ENCODE data around the gene FAR1.

The FAR1 gene

GRCh38 chr11:13765886-13766285 is 97.4 kb downstream of the FAR1 start:
- Histone ChIP-seq H3K27ac (ENCODE audit: low read length, poor library complexity, severe bottlenecking) (no peak overlapping the region), H3K36me3 (ENCODE audit: control insufficient read depth in 1 of 2, insufficient read depth in 2 of 2, low read depth in 1 of 2, low read length in 2 of 2) (no peaks in the 10 kb centered on the region), H3K4ac (ENCODE audit: low read depth in 1 of 2, low read length in 2 of 2) (no peak overlapping the region), H3K4me2 (ENCODE audit: low read length, poor library complexity, severe bottlenecking) (no peak overlapping the region), H2AFZ (ENCODE audit: low read depth, low read length) (no peak overlapping the region), H4K8ac (ENCODE audit: low read length) (no peak overlapping the region), H3K27me3 (ENCODE audit: control insufficient read depth in 1 of 2, insufficient read depth in 1 of 2, low read length in 2 of 2) (peaks cover 18 to 21% of the 10 kb centered on the region in 2 experiments), H4K91ac (ENCODE audit: low read length) (no peak overlapping the region), H3K4me1 (ENCODE audit: control insufficient read depth, insufficient read depth, low read depth, low read length) (peaks cover 3% of the 10 kb centered on the region), H2AK5ac (ENCODE audit: low read length, severe bottlenecking) (no peak overlapping the region), H2BK15ac (ENCODE audit: low read depth, poor library complexity, severe bottlenecking) (no peak overlapping the region), H3K9me3 (ENCODE audit: control insufficient read depth, low read length) (no peaks in the 10 kb centered on the region), H2BK12ac (ENCODE audit: low read length in 2 of 2) (no peak overlapping the region), H3K4me3 (ENCODE audit: insufficient read depth in 1 of 2, low read depth in 1 of 2, low read length in 2 of 2) (no peak overlapping the region), H2BK120ac (ENCODE audit: low read depth, low read length) (no peak overlapping the region), H3K14ac (ENCODE audit: low read length in 2 of 2) (no peak overlapping the region), H3K79me1 (replicated peaks; ENCODE audit: low read length, poor library complexity, severe bottlenecking) (no peaks in the 10 kb centered on the region), H3K23ac (ENCODE audit: low read length in 2 of 2) (no peak overlapping the region), H2BK5ac (ENCODE audit: low read depth, low read length, poor library complexity, severe bottlenecking) (no peak overlapping the region), H3K9ac (ENCODE audit: low read length) (no peak overlapping the region), H3K18ac (ENCODE audit: low read depth in 1 of 2, low read length in 2 of 2) (no peak overlapping the region)
- WGBS = 86% methylated on average over 3 of the region's 3 CpGs
- DNase-seq = no peak

- 89% methylated on average over 1 of the region's 1 CpG for WGBS
- Histone ChIP-seq H2BK120ac (ENCODE audit: low read depth, low read length) (no peak overlapping the region), H3K4me2 (ENCODE audit: low read length, poor library complexity, severe bottlenecking) (no peak overlapping the region), H2AFZ (ENCODE audit: low read depth, low read length) (no peak overlapping the region), H2BK15ac (ENCODE audit: low read depth, poor library complexity, severe bottlenecking) (no peak overlapping the region), H4K8ac (ENCODE audit: low read length) (no peak overlapping the region), H3K27ac (ENCODE audit: low read length, poor library complexity, severe bottlenecking) (no peak overlapping the region), H2AK5ac (ENCODE audit: low read length, severe bottlenecking) (no peak overlapping the region), H3K27me3 (ENCODE audit: control insufficient read depth in 1 of 2, insufficient read depth in 1 of 2, low read length in 2 of 2) (peaks cover 20 to 25% of the 10 kb centered on the region in 2 experiments), H3K14ac (ENCODE audit: low read length in 2 of 2) (no peak overlapping the region), H3K18ac (ENCODE audit: low read depth in 1 of 2, low read length in 2 of 2) (no peak overlapping the region), H4K91ac (ENCODE audit: low read length) (no peak overlapping the region), H2BK5ac (ENCODE audit: low read depth, low read length, poor library complexity, severe bottlenecking) (no peak overlapping the region), H3K23ac (ENCODE audit: low read length in 2 of 2) (no peak overlapping the region), H3K79me1 (replicated peaks; ENCODE audit: low read length, poor library complexity, severe bottlenecking) (no peaks in the 10 kb centered on the region), H3K9ac (ENCODE audit: low read length) (no peak overlapping the region), H3K4me3 (ENCODE audit: insufficient read depth in 1 of 2, low read depth in 1 of 2, low read length in 2 of 2) (no peak overlapping the region), H3K36me3 (ENCODE audit: control insufficient read depth in 1 of 2, insufficient read depth in 2 of 2, low read depth in 1 of 2, low read length in 2 of 2) (no peaks in the 10 kb centered on the region), H3K4ac (ENCODE audit: low read depth in 1 of 2, low read length in 2 of 2) (no peak overlapping the region), H3K9me3 (ENCODE audit: control insufficient read depth, low read length) (no peaks in the 10 kb centered on the region), H2BK12ac (ENCODE audit: low read length in 2 of 2) (no peak overlapping the region), H3K4me1 (ENCODE audit: control insufficient read depth, insufficient read depth, low read depth, low read length) (no peaks in the 10 kb centered on the region)
- DNase-seq = no peak
Observed at GRCh38 chr11:13767471-13767870, 99.0 kb downstream of the FAR1 start.

GRCh38 chr11:13769188-13769587 is 100.7 kb downstream of the FAR1 start:
- Histone ChIP-seq H4K8ac (ENCODE audit: low read length) (no peak overlapping the region), H3K79me1 (replicated peaks; ENCODE audit: low read length, poor library complexity, severe bottlenecking) (no peaks in the 10 kb centered on the region), H3K4me2 (ENCODE audit: low read length, poor library complexity, severe bottlenecking) (no peak overlapping the region), H2AFZ (ENCODE audit: low read depth, low read length) (no peak overlapping the region), H3K4ac (ENCODE audit: low read depth in 1 of 2, low read length in 2 of 2) (no peak overlapping the region), H2BK5ac (ENCODE audit: low read depth, low read length, poor library complexity, severe bottlenecking) (no peak overlapping the region), H3K36me3 (ENCODE audit: control insufficient read depth in 1 of 2, insufficient read depth in 2 of 2, low read depth in 1 of 2, low read length in 2 of 2) (no peaks in the 10 kb centered on the region), H3K23ac (ENCODE audit: low read length in 2 of 2) (no peak overlapping the region), H2BK120ac (ENCODE audit: low read depth, low read length) (no peak overlapping the region), H4K91ac (ENCODE audit: low read length) (no peak overlapping the region), H3K4me1 (ENCODE audit: control insufficient read depth, insufficient read depth, low read depth, low read length) (no peaks in the 10 kb centered on the region), H2BK12ac (ENCODE audit: low read length in 2 of 2) (no peak overlapping the region), H3K18ac (ENCODE audit: low read depth in 1 of 2, low read length in 2 of 2) (no peak overlapping the region), H3K14ac (ENCODE audit: low read length in 2 of 2) (no peak overlapping the region), H2AK5ac (ENCODE audit: low read length, severe bottlenecking) (no peak overlapping the region), H2BK15ac (ENCODE audit: low read depth, poor library complexity, severe bottlenecking) (no peak overlapping the region), H3K27me3 (ENCODE audit: control insufficient read depth in 1 of 2, insufficient read depth in 1 of 2, low read length in 2 of 2) (peaks cover 23 to 27% of the 10 kb centered on the region in 2 experiments), H3K9me3 (ENCODE audit: control insufficient read depth, low read length) (no peaks in the 10 kb centered on the region), H3K27ac (ENCODE audit: low read length, poor library complexity, severe bottlenecking) (no peak overlapping the region), H3K9ac (ENCODE audit: low read length) (no peak overlapping the region), H3K4me3 (ENCODE audit: insufficient read depth in 1 of 2, low read depth in 1 of 2, low read length in 2 of 2) (no peak overlapping the region)
- DNase-seq = no peak
- WGBS = 63% methylated on average over 1 of the region's 2 CpGs

- WGBS = 89% methylated on average over 3 of the region's 3 CpGs
Observed at GRCh38 chr11:13771151-13771550, 102.7 kb downstream of the FAR1 start.

More at GRCh38 chr11:13771151-13771550, 102.7 kb downstream of the FAR1 start:
- peaks cover 23 to 34% of the 10 kb centered on the region in 2 experiments for H3K27me3 ChIP-seq (ENCODE audit: control insufficient read depth in 1 of 2, insufficient read depth in 1 of 2, low read length in 2 of 2)
- H2AK5ac ChIP-seq (ENCODE audit: low read length, severe bottlenecking) = no peak overlapping the region
- no peak overlapping the region for H4K91ac ChIP-seq (ENCODE audit: low read length)
- no peak overlapping the region for H4K8ac ChIP-seq (ENCODE audit: low read length)
- H3K4me3 ChIP-seq (ENCODE audit: insufficient read depth in 1 of 2, low read depth in 1 of 2, low read length in 2 of 2) = no peak overlapping the region
- no peak overlapping the region for H3K27ac ChIP-seq (ENCODE audit: low read length, poor library complexity, severe bottlenecking)
- H3K36me3 ChIP-seq (ENCODE audit: control insufficient read depth in 1 of 2, insufficient read depth in 2 of 2, low read depth in 1 of 2, low read length in 2 of 2) = no peaks in the 10 kb centered on the region
- H3K18ac ChIP-seq (ENCODE audit: low read depth in 1 of 2, low read length in 2 of 2) = no peak overlapping the region
- no peak overlapping the region for H3K14ac ChIP-seq (ENCODE audit: low read length in 2 of 2)
- no peaks in the 10 kb centered on the region for H3K9me3 ChIP-seq (ENCODE audit: control insufficient read depth, low read length)
- no peak overlapping the region for H2BK12ac ChIP-seq (ENCODE audit: low read length in 2 of 2)
- no peak overlapping the region for H2BK15ac ChIP-seq (ENCODE audit: low read depth, poor library complexity, severe bottlenecking)
- H3K9ac ChIP-seq (ENCODE audit: low read length) = no peak overlapping the region
- H2BK120ac ChIP-seq (ENCODE audit: low read depth, low read length) = no peak overlapping the region
- H3K4me2 ChIP-seq (ENCODE audit: low read length, poor library complexity, severe bottlenecking) = no peak overlapping the region
- H3K4ac ChIP-seq (ENCODE audit: low read depth in 1 of 2, low read length in 2 of 2) = no peak overlapping the region
- no peaks in the 10 kb centered on the region for H3K79me1 ChIP-seq (replicated peaks; ENCODE audit: low read length, poor library complexity, severe bottlenecking)
- no peak overlapping the region for H2AFZ ChIP-seq (ENCODE audit: low read depth, low read length)
- no peak for DNase-seq
- no peak overlapping the region for H2BK5ac ChIP-seq (ENCODE audit: low read depth, low read length, poor library complexity, severe bottlenecking)
- H3K23ac ChIP-seq (ENCODE audit: low read length in 2 of 2) = no peak overlapping the region
- H3K4me1 ChIP-seq (ENCODE audit: control insufficient read depth, insufficient read depth, low read depth, low read length) = no peaks in the 10 kb centered on the region

All from mesenchymal stem cell (in vitro differentiated cells and primary cell).